ENCODE results near the gene BRSK2. TPM values are rescaled to one million over a fixed set of nuclear protein-coding genes. Genes with fewer than 3 reads are reported as not detected.

Gene BRSK2
- total and polyA plus RNA-seq, 9 of the 15 experiments (the other 6 are each of a cell fraction or from before 2014, with no cell fraction given): 0.06 to 0.52 (median 0.18) TPM; not detected in 5

- TF ChIP-seq CHD7 (IDR thresholded peaks at IDR 0.05; ENCODE audit: low read depth, low read length) (no peak), ZNF324 (CRISPR knock-in tag; IDR thresholded peaks at IDR 0.05) (no peak), CC2D1A (IDR thresholded peaks at IDR 0.05) (no peak)
- TF ChIP-seq, protein P1, sequence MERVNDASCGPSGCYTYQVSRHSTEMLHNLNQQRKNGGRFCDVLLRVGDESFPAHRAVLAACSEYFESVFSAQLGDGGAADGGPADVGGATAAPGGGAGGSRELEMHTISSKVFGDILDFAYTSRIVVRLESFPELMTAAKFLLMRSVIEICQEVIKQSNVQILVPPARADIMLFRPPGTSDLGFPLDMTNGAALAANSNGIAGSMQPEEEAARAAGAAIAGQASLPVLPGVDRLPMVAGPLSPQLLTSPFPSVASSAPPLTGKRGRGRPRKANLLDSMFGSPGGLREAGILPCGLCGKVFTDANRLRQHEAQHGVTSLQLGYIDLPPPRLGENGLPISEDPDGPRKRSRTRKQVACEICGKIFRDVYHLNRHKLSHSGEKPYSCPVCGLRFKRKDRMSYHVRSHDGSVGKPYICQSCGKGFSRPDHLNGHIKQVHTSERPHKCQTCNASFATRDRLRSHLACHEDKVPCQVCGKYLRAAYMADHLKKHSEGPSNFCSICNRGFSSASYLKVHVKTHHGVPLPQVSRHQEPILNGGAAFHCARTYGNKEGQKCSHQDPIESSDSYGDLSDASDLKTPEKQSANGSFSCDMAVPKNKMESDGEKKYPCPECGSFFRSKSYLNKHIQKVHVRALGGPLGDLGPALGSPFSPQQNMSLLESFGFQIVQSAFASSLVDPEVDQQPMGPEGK (CRISPR knock-in tag; IDR thresholded peaks at IDR 0.05; ENCODE audit: borderline replicate concordance): no peak
Observed at GRCh38 chr11:1404461-1405185, 14.9 kb downstream of the BRSK2 start (continued).

Data from K562 (cell line).